Esophagus squamous epithelium (tissue), 4 donors: ENCODE measurements around the gene NCAM1.

Source experiments
- POLR2A ChIP-seq, 4 donors: fragments of 450-650 bp; IDR thresholded peaks; one replicate each; pipeline ENCODE4 v1.6.1; 2017; ENCODE audit warnings: antibody characterized with exemption in 4 of 4, mild to moderate bottlenecking in 4 of 4, moderate library complexity in 3 of 4
- TF ChIP-seq, protein P1 (sequence below), 6 experiments: fragments of 450-650 bp in 4 of 6; fragments of 200-600 bp in 2 of 6; sonication (generic) in 2 of 6; IDR thresholded peaks; one replicate each; pipeline ENCODE4 v1.5.1; 2016 to 2019; ENCODE audit warnings: antibody characterized with exemption in 6 of 6, mild to moderate bottlenecking in 4 of 6, moderate library complexity in 4 of 6

DNA sequence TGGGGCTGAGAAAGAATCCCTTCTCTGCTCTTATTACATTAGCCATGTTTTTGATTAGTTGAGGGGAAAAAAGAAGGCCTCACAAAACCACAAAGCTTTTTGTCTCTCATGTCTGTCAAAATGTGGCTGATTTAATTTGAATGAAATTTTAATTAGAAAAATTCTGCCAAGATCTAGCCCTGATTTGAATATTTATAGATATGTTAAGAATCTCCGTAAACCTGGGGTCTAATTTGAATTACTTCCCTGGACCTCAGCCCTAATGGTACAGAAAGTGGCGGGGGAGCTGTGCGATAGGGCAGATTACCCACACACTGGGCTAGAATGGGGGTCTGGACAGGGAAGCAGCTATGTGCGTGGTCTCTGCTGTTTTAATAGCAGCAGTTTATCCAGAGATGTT, 211.9 kb downstream of the NCAM1 start:
- TF ChIP-seq, protein P1, sequence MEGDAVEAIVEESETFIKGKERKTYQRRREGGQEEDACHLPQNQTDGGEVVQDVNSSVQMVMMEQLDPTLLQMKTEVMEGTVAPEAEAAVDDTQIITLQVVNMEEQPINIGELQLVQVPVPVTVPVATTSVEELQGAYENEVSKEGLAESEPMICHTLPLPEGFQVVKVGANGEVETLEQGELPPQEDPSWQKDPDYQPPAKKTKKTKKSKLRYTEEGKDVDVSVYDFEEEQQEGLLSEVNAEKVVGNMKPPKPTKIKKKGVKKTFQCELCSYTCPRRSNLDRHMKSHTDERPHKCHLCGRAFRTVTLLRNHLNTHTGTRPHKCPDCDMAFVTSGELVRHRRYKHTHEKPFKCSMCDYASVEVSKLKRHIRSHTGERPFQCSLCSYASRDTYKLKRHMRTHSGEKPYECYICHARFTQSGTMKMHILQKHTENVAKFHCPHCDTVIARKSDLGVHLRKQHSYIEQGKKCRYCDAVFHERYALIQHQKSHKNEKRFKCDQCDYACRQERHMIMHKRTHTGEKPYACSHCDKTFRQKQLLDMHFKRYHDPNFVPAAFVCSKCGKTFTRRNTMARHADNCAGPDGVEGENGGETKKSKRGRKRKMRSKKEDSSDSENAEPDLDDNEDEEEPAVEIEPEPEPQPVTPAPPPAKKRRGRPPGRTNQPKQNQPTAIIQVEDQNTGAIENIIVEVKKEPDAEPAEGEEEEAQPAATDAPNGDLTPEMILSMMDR (IDR thresholded peaks at IDR 0.05), result no peak
- no peak for TF ChIP-seq POLR2A (IDR thresholded peaks at IDR 0.05)
